PC-3 (cell line): ENCODE data around the gene HEPACAM2.

Source experiments
- CTCF ChIP-seq: fragments of 300-600 bp; sonication (generic); conservative IDR thresholded peaks from 2 replicates; pipeline ENCODE4 v1.5.1; 2017; ENCODE audit warnings: antibody characterized with exemption, low read depth, mild to moderate bottlenecking, low read length
- EZH2 ChIP-seq: fragments of 300-600 bp; sonication (generic); IDR thresholded peaks from one replicate; pipeline ENCODE4 v1.6.1; 2017; ENCODE audit warnings: antibody characterized with exemption, mild to moderate bottlenecking, low read length; ENCODE audit not compliant: unreplicated experiment

GRCh38 chr7:93161181-93161762 is 65.0 kb downstream of the HEPACAM2 start:
- TF ChIP-seq CTCF: no peak
- no peak for TF ChIP-seq EZH2
